A549 (cell line): ENCODE measurements around the gene CAMK4.

Experiments
- BHLHE40 ChIP-seq: IDR thresholded peaks from 2 replicates; pipeline ENCODE4 v1.6.1; 2012; ENCODE audit warnings: low read depth, low read length, inconsistent platforms
- CTCF ChIP-seq: fragments of >200 bp; sonication (Bioruptor Twin); formaldehyde crosslinking; IDR thresholded peaks from 3 replicates; pipeline ENCODE4 v1.5.1; 2016
- EP300 ChIP-seq, 2 experiments: fragments of >200 bp; sonication (Bioruptor Twin); formaldehyde crosslinking; IDR thresholded peaks; 2 replicates in 1 of 2; 3 replicates in 1 of 2; pipeline ENCODE4 v1.6.1; 2016 to 2017
- ESRRA ChIP-seq: fragments of 150-350 bp; IDR thresholded peaks from 2 replicates; pipeline ENCODE4 v1.6.1; 2014; ENCODE audit warnings: mild to moderate bottlenecking, low read length, borderline replicate concordance
- HDAC2 ChIP-seq: fragments of 200-600 bp; sonication (generic); IDR thresholded peaks from 2 replicates; pipeline ENCODE4 v1.6.1; 2016
- HMGXB4 ChIP-seq: fragments of 250-450 bp; sonication (Bioruptor Pico); IDR thresholded peaks from 2 replicates; pipeline ENCODE4 v1.5.0; 2021; ENCODE audit warnings: mild to moderate bottlenecking, moderate library complexity, borderline replicate concordance
- MAX ChIP-seq: IDR thresholded peaks from 2 replicates; pipeline ENCODE4 v1.6.1; 2012
- MAZ ChIP-seq: fragments of 150-350 bp; IDR thresholded peaks from 2 replicates; pipeline ENCODE4 v1.6.1; 2014; ENCODE audit warnings: antibody characterized with exemption, low read depth, low read length, borderline replicate concordance
- NFE2L2 ChIP-seq: fragments of 150-350 bp; conservative IDR thresholded peaks from 2 replicates; pipeline ENCODE4 v1.6.1; 2014; ENCODE audit warnings: low read length
- POLR2A ChIP-seq: IDR thresholded peaks from 2 replicates; pipeline ENCODE4 v1.6.1; 2012; ENCODE audit warnings: mild to moderate bottlenecking, low read length
- RAD21 ChIP-seq, 2 experiments: fragments of >200 bp in 1 of 2; sonication (Bioruptor Twin) in 1 of 2; formaldehyde crosslinking in 1 of 2; IDR thresholded peaks in 1 of 2; conservative IDR thresholded peaks in 1 of 2; 2 replicates in 1 of 2; 3 replicates in 1 of 2; pipeline ENCODE4 v1.6.1; 2012 to 2018; ENCODE audit warnings: inconsistent platforms in 1 of 2
- RCOR1 ChIP-seq: fragments of 150-350 bp; IDR thresholded peaks from 2 replicates; pipeline ENCODE4 v1.6.1; 2014; ENCODE audit warnings: antibody characterized with exemption, low read length, low read depth
- RFX5 ChIP-seq: fragments of 450-650 bp; IDR thresholded peaks from 2 replicates; pipeline ENCODE4 v1.7.1; 2014; ENCODE audit warnings: antibody characterized with exemption, mild to moderate bottlenecking, moderate library complexity
- ZNF302 ChIP-seq: fragments of 250-450 bp; sonication (Bioruptor Pico); IDR thresholded peaks from 2 replicates; pipeline ENCODE4 v1.9.0; 2021; ENCODE audit warnings: inconsistent platforms, mild to moderate bottlenecking, moderate library complexity

GRCh38 chr5:111512375-111513130 is 288.4 kb downstream of the CAMK4 start, which contains the start of gene STARD4:
- no peak for TF ChIP-seq CTCF
- TF ChIP-seq HDAC2 = no peak
- no peak for TF ChIP-seq EP300 (IDR thresholded peaks at IDR 0.05)
- TF ChIP-seq MAZ = peak; percentile 83; the same call in 1 of the 2 replicates
- peak; percentile 57 for TF ChIP-seq POLR2A
- no peak for TF ChIP-seq HMGXB4 (CRISPR knock-in tag)
- TF ChIP-seq RCOR1 = no peak
- TF ChIP-seq RAD21 (conservative IDR thresholded peaks at IDR 0.05 in 1 of 2, IDR thresholded peaks at IDR 0.05 in 1 of 2) = no peak
- no peak for TF ChIP-seq BHLHE40
- peak; percentile 32 for TF ChIP-seq MAX
- no peak for TF ChIP-seq ZNF302 (CRISPR knock-in tag)
- TF ChIP-seq NFE2L2 = no peak
- TF ChIP-seq ESRRA = no peak
- peak; percentile 58; the same call in 1 of the 2 replicates for TF ChIP-seq RFX5
